ENCODE data around the gene IGFBP7. TPM values are rescaled to one million over a fixed set of nuclear protein-coding genes. Genes with fewer than 3 reads are reported as not detected.

Gene IGFBP7
- total and polyA plus RNA-seq, 2 of the 8 experiments (the other 6 are each of a cell fraction or from before 2014, with no cell fraction given) = 0.17 to 0.48 TPM

DNA sequence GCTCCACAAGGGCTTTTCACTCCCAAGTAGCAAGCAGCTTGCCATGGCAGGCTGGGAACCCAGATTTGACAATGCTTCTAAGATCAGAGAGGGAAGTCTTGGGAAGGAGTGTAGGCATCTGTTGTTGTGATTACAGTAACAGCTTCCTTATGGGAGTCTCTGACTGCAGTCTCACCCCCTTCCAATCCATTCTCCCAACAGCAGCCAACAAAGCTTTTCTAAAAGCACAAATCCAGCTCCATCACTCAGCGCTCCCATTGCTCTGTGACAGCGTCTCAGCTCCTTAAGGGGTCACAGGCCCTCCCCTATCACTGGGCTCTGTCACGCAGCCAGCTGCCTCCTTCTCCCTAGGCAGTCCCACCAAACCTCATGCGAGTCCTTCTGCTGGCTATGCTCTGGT lies 7.1 kb downstream of the IGFBP7 start:
- 0 out of 2 replicates have a peak overlapping the region, but pooled peaks have one; percentile 48 for H2AFZ ChIP-seq (ENCODE audit: low read length)
- CTCF ChIA-PET (ENCODE audit: partially characterized antibody) = interaction anchor here (1.0 to 2.6 kb wide), 3 partner anchors 10 to 60 kb away, joined by 4 to 7 read pairs (median 6); no protein-coding TSS in a partner anchor
- no peak overlapping the region for H4K8ac ChIP-seq (ENCODE audit: extremely low read depth, insufficient read depth, low read length)
- no peaks in the 10 kb centered on the region for H4K20me1 ChIP-seq (replicated peaks in 1 of 2; ENCODE audit: control insufficient read depth in 1 of 2, insufficient read depth in 2 of 2, low read length in 2 of 2)
- no peak overlapping the region for H4K5ac ChIP-seq (ENCODE audit: insufficient read length, low read depth, low read length)
- H2BK15ac ChIP-seq (ENCODE audit: low read length) = no peak overlapping the region
- no peak overlapping the region for H3K4me3 ChIP-seq (ENCODE audit: extremely low read depth in 1 of 4, insufficient read depth in 2 of 4, low read depth in 3 of 4, low read length in 4 of 4)
- no peak overlapping the region for H3K56ac ChIP-seq (replicated peaks; ENCODE audit: insufficient read length, low read depth, low read length)
- FAIRE-seq (no peak), DNase-seq (ENCODE audit: low read depth in 1 of 2, low spot score in 2 of 2) (no peak)
- H3K4me1 ChIP-seq (replicated peaks in 1 of 4; ENCODE audit: control insufficient read depth in 3 of 4, insufficient read depth in 4 of 4, low read length in 3 of 4) = no peaks in the 10 kb centered on the region; a peak in 1 of 7 replicates
- no peak overlapping the region for H3K4ac ChIP-seq (replicated peaks; ENCODE audit: insufficient read length, low read depth, low read length)
- H3K9ac ChIP-seq (replicated peaks in 1 of 4; ENCODE audit: extremely low read depth in 1 of 4, low read depth in 3 of 4, low read length in 3 of 4) = no peak overlapping the region
- H3K79me2 ChIP-seq (ENCODE audit: control insufficient read depth in 1 of 2, insufficient read depth in 2 of 2, low read length in 2 of 2) = no peaks in the 10 kb centered on the region
- no peak overlapping the region for H2BK12ac ChIP-seq (ENCODE audit: low read depth, low read length)
- no peak overlapping the region for H3K23ac ChIP-seq (ENCODE audit: insufficient read length)
- H3K27me3 ChIP-seq (replicated peaks in 1 of 4; ENCODE audit: control insufficient read depth in 3 of 4, extremely low read depth in 1 of 4, insufficient read depth in 3 of 4, low read length in 3 of 4) = peaks cover 0 to 6% (median under 1%) of the 10 kb centered on the region in 4 experiments; a peak in 2 of 7 replicates
- POLR2A ChIA-PET (ENCODE audit: partially characterized antibody) = interaction anchor here (1.0 to 1.6 kb wide), 2 partner anchors 10 to 12 kb away, joined by 3 to 5 read pairs; no protein-coding TSS in a partner anchor
- 83% methylated on average over 4 of the region's 4 CpGs; no CpG with 5 or more reads in 1 of the 2 experiments for WGBS, 2 experiments (ENCODE audit: extremely low coverage in 1 of 2, insufficient coverage in 1 of 2, insufficient read length in 1 of 2, insufficient replicate concordance in 2 of 2, low coverage in 1 of 2, low lambda C conversion rate in 2 of 2, missing lambda C conversion rate in 1 of 2)
- H2AK5ac ChIP-seq (ENCODE audit: low read depth, low read length) = no peak overlapping the region
- no peak overlapping the region for H2BK20ac ChIP-seq (ENCODE audit: low read length)
- no peaks in the 10 kb centered on the region; the same call in 1 of the 2 replicates for H3K23me2 ChIP-seq (ENCODE audit: low read depth, low read length)
- H2BK5ac ChIP-seq (ENCODE audit: low read depth, low read length) = no peak overlapping the region
- no peak overlapping the region for H3K27ac ChIP-seq (ENCODE audit: low read depth, low read length)
- H3K79me1 ChIP-seq (ENCODE audit: low read depth, low read length) = no peaks in the 10 kb centered on the region
- no peak overlapping the region for H2BK120ac ChIP-seq (replicated peaks; ENCODE audit: low read depth, low read length)
- no peak overlapping the region for H3K18ac ChIP-seq (ENCODE audit: extremely low read depth, low read length)
- no peaks in the 10 kb centered on the region for H3K36me3 ChIP-seq (ENCODE audit: control insufficient read depth in 2 of 4, insufficient read depth in 4 of 4, low read length in 3 of 4)
- no peaks in the 10 kb centered on the region for H3K9me3 ChIP-seq (ENCODE audit: insufficient read depth in 2 of 2, low read depth in 1 of 2, low read length in 1 of 2)
- H3K14ac ChIP-seq (ENCODE audit: insufficient read length) = no peak overlapping the region
- no peak overlapping the region for H4K91ac ChIP-seq (replicated peaks; ENCODE audit: insufficient read length, low read length)
- no peak overlapping the region for H3K4me2 ChIP-seq (ENCODE audit: insufficient read depth in 1 of 2, low read depth in 2 of 2, low read length in 2 of 2)
- TF ChIP-seq BRCA1 (IDR thresholded peaks at IDR 0.05; ENCODE audit: low read depth, low read length) = no peak
- no peak for TF ChIP-seq KDM5A (IDR thresholded peaks at IDR 0.05; ENCODE audit: low read length)
- no peak for TF ChIP-seq NRF1 (IDR thresholded peaks at IDR 0.05; ENCODE audit: low read depth, low read length)
- TF ChIP-seq CHD2 (IDR thresholded peaks at IDR 0.05; ENCODE audit: low read length) = no peak
- TF ChIP-seq ASH2L (IDR thresholded peaks at IDR 0.05; ENCODE audit: low read length) = no peak
- no peak for TF ChIP-seq BACH1 (IDR thresholded peaks at IDR 0.05; ENCODE audit: low read length)
- no peak for TF ChIP-seq POLR2A (IDR thresholded peaks at IDR 0.05; ENCODE audit: control extremely low read depth in 1 of 2, low read depth in 2 of 2, low read length in 2 of 2)
- TF ChIP-seq TCF12 (IDR thresholded peaks at IDR 0.05; ENCODE audit: low read depth, low read length) = no peak
- no peak for TF ChIP-seq HDAC6 (IDR thresholded peaks at IDR 0.05; ENCODE audit: low read depth, low read length)
- no peak for TF ChIP-seq CBX5 (IDR thresholded peaks at IDR 0.05; ENCODE audit: low read depth, low read length)
- no peak for TF ChIP-seq KDM4A (IDR thresholded peaks at IDR 0.05; ENCODE audit: low read depth, low read length, severe bottlenecking)
- TF ChIP-seq, protein P1, sequence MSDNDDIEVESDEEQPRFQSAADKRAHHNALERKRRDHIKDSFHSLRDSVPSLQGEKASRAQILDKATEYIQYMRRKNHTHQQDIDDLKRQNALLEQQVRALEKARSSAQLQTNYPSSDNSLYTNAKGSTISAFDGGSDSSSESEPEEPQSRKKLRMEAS (IDR thresholded peaks at IDR 0.05) = no peak
- no peak for TF ChIP-seq RBBP5 (IDR thresholded peaks at IDR 0.05; ENCODE audit: borderline replicate concordance, low read depth, low read length)
